Fibroblast of villous mesenchyme (primary cell): ENCODE results near the gene KCNA10. TPM values are rescaled to one million over a fixed set of nuclear protein-coding genes. Genes with fewer than 3 reads are reported as not detected.
"Not testable (repeated sequence)": the region's sequence is repeated elsewhere in the genome, so short reads cannot be mapped to it uniquely, and the experiment has no call there.

Experiments
- DNase-seq: peaks from one replicate; pipeline ENCODE4 v3.0.0-alpha.2; 2010; ENCODE audit warnings: low read depth
- H3K4me3 ChIP-seq: 2 replicates; pipeline ENCODE4 v1.5.1; 2011; ENCODE audit warnings: low read depth, mild to moderate bottlenecking, low read length
- CTCF ChIP-seq: IDR thresholded peaks from 2 replicates; pipeline ENCODE4 v1.5.1; 2012; ENCODE audit warnings: low read depth, mild to moderate bottlenecking, low read length; ENCODE audit not compliant: insufficient read depth
- total RNA-seq: library from RNA; depleted of rRNA; stranded (reverse); fragments of >200 nt; gene quantifications from 2 replicates; pipeline ENCODE4 v1.2.3, GENCODE V29; 2012

Gene KCNA10
- total RNA-seq, 1 donor = not detected

GRCh38 chr1:110513511-110513910 is 5.5 kb downstream of the KCNA10 start:
- H3K4me3 ChIP-seq = no peak overlapping the region
- DNase-seq = no peak
- TF ChIP-seq CTCF = no peak

GRCh38 chr1:110511436-110511835 is 7.5 kb downstream of the KCNA10 start:
- no peak for DNase-seq
- no peak for TF ChIP-seq CTCF
- no peak overlapping the region for H3K4me3 ChIP-seq

GRCh38 chr1:110510921-110511320 is 8.1 kb downstream of the KCNA10 start:
- H3K4me3 ChIP-seq, DNase-seq: not testable (repeated sequence)

- no peak for DNase-seq
- no peak overlapping the region for H3K4me3 ChIP-seq
- TF ChIP-seq CTCF = no peak
Measured at GRCh38 chr1:110509655-110510054, 9.3 kb downstream of the KCNA10 start.

GRCh38 chr1:110508028-110508940 is 10.7 kb downstream of the KCNA10 start:
- DNase-seq = peak; percentile 12
- TF ChIP-seq CTCF = no peak

GRCh38 chr1:110506541-110506940 is 12.4 kb downstream of the KCNA10 start:
- TF ChIP-seq CTCF = no peak
- no peak for DNase-seq

More at GRCh38 chr1:110508028-110508940, 10.7 kb downstream of the KCNA10 start:
- H3K4me3 ChIP-seq = no peak overlapping the region

GRCh38 chr1:110505596-110505995 is 13.4 kb downstream of the KCNA10 start:
- no peak overlapping the region for H3K4me3 ChIP-seq
- TF ChIP-seq CTCF = no peak
- DNase-seq = no peak

More at GRCh38 chr1:110506541-110506940, 12.4 kb downstream of the KCNA10 start:
- no peak overlapping the region for H3K4me3 ChIP-seq
